Thoracic aorta (tissue), 2 donors: ENCODE results near the gene PIGU. TPM values are rescaled to one million over a fixed set of nuclear protein-coding genes. Genes with fewer than 3 reads are reported as not detected.

ENCODE experiments used
- ATAC-seq: fragments of 150-250 bp; one replicate; pipeline ENCODE4 v1.8.0; 2017; ENCODE audit warnings: low read depth; ENCODE audit not compliant: insufficient number of reproducible peaks, low FRiP score
- DNase-seq: peaks from one replicate; pipeline ENCODE4 v3.0.0-alpha.2; 2020; ENCODE audit warnings: low spot score
- H3K27ac ChIP-seq, 2 donors: fragments of 200-600 bp; sonication (generic); 1 replicate in 1 of 2; 2 replicates in 1 of 2; pipeline ENCODE4 v1.5.1; 2016; ENCODE audit warnings: mild to moderate bottlenecking in 2 of 2, moderate library complexity in 2 of 2
- H3K27me3 ChIP-seq: fragments of 200-600 bp; sonication (generic); replicated peaks from 2 replicates; pipeline ENCODE4 v1.6.0; 2016; ENCODE audit warnings: mild to moderate bottlenecking; ENCODE audit not compliant: insufficient read depth
- H3K36me3 ChIP-seq: fragments of 200-600 bp; sonication (generic); one replicate; pipeline ENCODE4 v1.5.1; 2016
- H3K4me1 ChIP-seq, 2 donors: fragments of 200-600 bp; sonication (generic); 1 replicate in 1 of 2; 2 replicates in 1 of 2; pipeline versions ENCODE4 v1.5.1 to v1.6.0; 2016; ENCODE audit warnings: low read depth in 2 of 2, mild to moderate bottlenecking in 1 of 2; ENCODE audit not compliant: control insufficient read depth in 1 of 2
- H3K4me3 ChIP-seq: fragments of 200-600 bp; sonication (generic); 2 replicates; pipeline ENCODE4 v1.5.1; 2016; ENCODE audit warnings: mild to moderate bottlenecking
- H3K9me3 ChIP-seq: fragments of 200-600 bp; sonication (generic); 2 replicates; pipeline ENCODE4 v1.5.1; 2016
- total RNA-seq, 2 donors: library from RNA; depleted of rRNA; stranded (reverse); fragments of >200 nt; gene quantifications; one replicate each; pipeline versions ENCODE4 v1.1.0 to v1.2.3, GENCODE V29; 2016
- TF ChIP-seq, protein P1 (sequence below): fragments of 200-600 bp; sonication (generic); IDR thresholded peaks from one replicate; pipeline ENCODE4 v1.5.1; 2019; ENCODE audit warnings: antibody characterized with exemption

Gene PIGU
- total RNA-seq, 2 donors from 2014 or later, result 10.2 to 10.4 TPM

DNA sequence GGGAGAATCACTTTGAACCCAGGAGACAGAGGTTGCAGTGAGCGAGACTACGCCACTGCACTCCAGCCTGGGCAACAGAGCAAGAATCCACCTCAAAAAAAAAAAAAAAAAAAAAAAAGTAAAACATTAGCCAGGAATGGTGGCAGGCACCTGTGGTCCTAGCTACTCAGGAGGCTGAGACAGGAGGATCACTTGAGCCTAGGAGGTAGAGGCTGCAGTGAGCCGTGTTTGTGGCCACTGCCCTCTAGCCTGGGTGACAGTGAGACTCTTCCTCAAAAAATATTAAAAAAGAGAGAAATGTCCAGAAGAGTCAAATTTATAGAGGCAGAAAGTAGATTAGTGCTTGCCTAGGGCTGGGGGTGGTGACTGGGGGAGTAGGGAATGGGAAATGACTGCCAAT, 6.8 kb upstream of the PIGU start:
- Histone ChIP-seq H3K4me3 (no peak overlapping the region), H3K27me3 (no peaks in the 10 kb centered on the region), H3K9me3 (no peaks in the 10 kb centered on the region), H3K36me3 (no peaks in the 10 kb centered on the region), H3K27ac (no peak overlapping the region), H3K4me1 (no peaks in the 10 kb centered on the region)
- DNase-seq (no peak), ATAC-seq (no peak)
- TF ChIP-seq, protein P1, sequence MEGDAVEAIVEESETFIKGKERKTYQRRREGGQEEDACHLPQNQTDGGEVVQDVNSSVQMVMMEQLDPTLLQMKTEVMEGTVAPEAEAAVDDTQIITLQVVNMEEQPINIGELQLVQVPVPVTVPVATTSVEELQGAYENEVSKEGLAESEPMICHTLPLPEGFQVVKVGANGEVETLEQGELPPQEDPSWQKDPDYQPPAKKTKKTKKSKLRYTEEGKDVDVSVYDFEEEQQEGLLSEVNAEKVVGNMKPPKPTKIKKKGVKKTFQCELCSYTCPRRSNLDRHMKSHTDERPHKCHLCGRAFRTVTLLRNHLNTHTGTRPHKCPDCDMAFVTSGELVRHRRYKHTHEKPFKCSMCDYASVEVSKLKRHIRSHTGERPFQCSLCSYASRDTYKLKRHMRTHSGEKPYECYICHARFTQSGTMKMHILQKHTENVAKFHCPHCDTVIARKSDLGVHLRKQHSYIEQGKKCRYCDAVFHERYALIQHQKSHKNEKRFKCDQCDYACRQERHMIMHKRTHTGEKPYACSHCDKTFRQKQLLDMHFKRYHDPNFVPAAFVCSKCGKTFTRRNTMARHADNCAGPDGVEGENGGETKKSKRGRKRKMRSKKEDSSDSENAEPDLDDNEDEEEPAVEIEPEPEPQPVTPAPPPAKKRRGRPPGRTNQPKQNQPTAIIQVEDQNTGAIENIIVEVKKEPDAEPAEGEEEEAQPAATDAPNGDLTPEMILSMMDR, result no peak

DNA sequence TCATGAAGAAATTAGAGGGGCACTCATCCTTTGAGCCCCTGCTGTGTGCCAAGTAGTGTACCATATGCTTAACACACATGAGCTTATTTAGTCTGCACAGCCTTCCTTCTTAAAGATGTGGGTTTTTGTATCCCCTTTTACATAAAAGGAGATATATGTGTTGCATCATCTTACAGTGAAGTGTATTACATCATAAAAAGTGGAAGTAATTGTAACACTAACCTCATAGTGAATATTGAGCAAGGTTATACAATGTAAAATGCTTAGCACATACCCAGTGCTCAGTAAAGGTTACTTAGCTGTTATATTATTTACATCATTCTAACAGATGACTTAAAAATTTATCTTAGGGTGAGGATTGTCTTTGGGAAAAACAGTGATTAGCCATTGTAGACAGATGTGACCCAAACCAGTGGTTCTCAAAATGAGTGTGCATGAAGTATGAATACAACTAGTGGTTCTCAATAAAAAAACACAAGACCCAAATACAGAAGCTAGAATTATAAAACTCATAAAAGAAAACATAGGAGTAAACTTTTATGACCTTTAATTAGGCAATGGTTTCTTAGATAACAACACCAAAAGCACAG, 3.8 kb upstream of the PIGU start:
- no peak for ATAC-seq
- H3K4me1 ChIP-seq, result peaks cover 5 to 11% of the 10 kb centered on the region in 2 donors
- no peak overlapping the region for H3K4me3 ChIP-seq
- TF ChIP-seq, protein P1, result no peak
- H3K27me3 ChIP-seq, result no peaks in the 10 kb centered on the region
- no peaks in the 10 kb centered on the region for H3K9me3 ChIP-seq
- DNase-seq, result no peak
- H3K36me3 ChIP-seq, result no peaks in the 10 kb centered on the region
- H3K27ac ChIP-seq, result no peak overlapping the region

DNA sequence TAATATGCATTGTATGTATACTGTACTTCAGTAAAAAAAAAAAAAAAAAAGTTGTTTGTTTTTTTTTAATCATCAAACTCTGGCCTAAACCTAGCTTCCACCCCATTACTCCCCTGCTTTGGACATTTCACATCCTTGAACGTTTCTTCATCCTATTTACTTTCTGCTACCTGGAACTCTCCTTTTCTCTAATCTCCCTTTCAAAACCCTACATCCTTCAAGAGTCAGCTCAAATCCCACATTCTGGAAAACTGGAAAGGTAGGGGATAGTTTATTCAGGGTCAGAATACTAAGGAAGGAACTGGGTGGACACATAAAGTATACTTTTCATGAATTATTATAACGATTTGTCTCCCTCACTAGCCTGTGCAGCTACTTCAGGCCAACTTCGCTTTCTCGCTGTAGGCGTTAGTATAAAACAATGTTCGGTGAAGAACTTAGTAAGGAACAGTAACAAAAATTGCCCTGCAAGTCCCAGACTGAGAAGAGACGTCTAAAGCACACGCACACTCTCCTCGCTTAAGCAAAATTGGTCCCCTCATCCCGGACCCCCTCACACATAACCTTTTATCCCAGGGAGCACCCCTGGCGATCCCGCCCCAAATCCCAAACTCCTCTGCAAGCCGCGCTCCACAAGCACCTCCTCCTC, 775 bp downstream of the PIGU start:
- peak overlapping the region; percentile 65 for H3K27ac ChIP-seq
- H3K27me3 ChIP-seq, result no peaks in the 10 kb centered on the region
- TF ChIP-seq, protein P1, result no peak
- DNase-seq, result no peak
- no peaks in the 10 kb centered on the region for H3K9me3 ChIP-seq
- peaks cover 5 to 11% of the 10 kb centered on the region in 2 donors for H3K4me1 ChIP-seq
- peak overlapping the region; percentile 97 for H3K4me3 ChIP-seq
- ATAC-seq, result no peak
- H3K36me3 ChIP-seq, result no peaks in the 10 kb centered on the region

DNA sequence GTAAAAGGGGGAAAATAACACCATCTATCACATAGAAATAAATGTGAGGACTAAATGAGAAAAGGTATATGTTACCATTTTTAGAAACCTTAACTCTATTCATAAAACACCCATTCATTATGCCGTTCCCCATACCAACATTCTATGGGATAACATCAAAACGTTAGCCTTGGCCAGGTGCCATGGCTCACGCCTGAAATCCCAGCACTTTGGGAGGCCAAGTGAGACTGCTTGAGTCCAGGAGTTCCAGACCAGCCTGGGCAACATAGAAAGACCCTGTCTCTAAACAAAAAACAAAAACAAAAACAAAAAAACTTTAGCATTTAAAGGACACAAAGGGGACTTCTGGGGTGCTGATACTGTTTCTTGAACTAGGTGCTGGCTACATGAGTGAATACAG, 1.3 kb downstream of the PIGU start:
- Histone ChIP-seq H3K27me3 (no peaks in the 10 kb centered on the region), H3K4me1 (peaks cover 5 to 11% of the 10 kb centered on the region in 2 donors), H3K27ac (no peak overlapping the region), H3K9me3 (no peaks in the 10 kb centered on the region), H3K4me3 (no peak overlapping the region), H3K36me3 (no peaks in the 10 kb centered on the region)
- DNase-seq (no peak), ATAC-seq (no peak)
- TF ChIP-seq, protein P1, result no peak

DNA sequence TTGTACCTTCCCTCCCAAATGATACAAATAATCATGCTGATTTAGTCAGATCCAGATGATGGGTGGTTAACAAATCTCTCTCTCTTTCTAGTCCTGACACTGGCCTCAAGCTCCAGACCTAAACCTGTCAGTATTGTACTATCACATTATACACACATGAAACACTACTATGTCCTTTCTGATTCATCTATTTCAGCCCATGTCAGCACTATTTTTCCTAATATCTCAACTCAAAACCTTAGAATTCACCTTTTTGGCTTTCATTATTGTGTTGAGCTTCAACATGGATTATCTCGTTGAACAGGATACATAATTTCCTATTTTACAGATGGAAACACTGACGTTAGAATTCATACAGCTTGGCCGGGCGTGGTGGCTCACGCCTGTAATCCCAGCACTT, 3.5 kb downstream of the PIGU start:
- H3K27ac ChIP-seq, result no peak overlapping the region
- H3K36me3 ChIP-seq, result no peaks in the 10 kb centered on the region
- no peak overlapping the region for H3K4me3 ChIP-seq
- ATAC-seq (no peak), DNase-seq (no peak)
- TF ChIP-seq, protein P1, result no peak
- no peaks in the 10 kb centered on the region for H3K27me3 ChIP-seq
- peaks cover 5 to 11% of the 10 kb centered on the region in 2 donors for H3K4me1 ChIP-seq
- H3K9me3 ChIP-seq, result no peaks in the 10 kb centered on the region
